Subcutaneous abdominal adipose tissue (tissue), 5 donors: Measurements from ENCODE around the gene APOL4.

Source experiments
- H3K27ac ChIP-seq: one replicate; pipeline ENCODE4 v1.7.0; 2013; ENCODE audit warnings: low read depth, mild to moderate bottlenecking, inconsistent platforms, low read length, moderate library complexity
- H3K27me3 ChIP-seq, 5 donors: one replicate each; pipeline ENCODE4 v1.7.0; 2013; ENCODE audit warnings: low read length in 5 of 5, inconsistent platforms in 1 of 5; ENCODE audit not compliant: control insufficient read depth in 5 of 5, insufficient read depth in 4 of 5
- H3K36me3 ChIP-seq, 5 donors: one replicate each; pipeline ENCODE4 v1.7.0; 2013; ENCODE audit warnings: low read length in 5 of 5; ENCODE audit not compliant: control insufficient read depth in 5 of 5, insufficient read depth in 5 of 5
- H3K4me1 ChIP-seq, 5 donors: one replicate each; pipeline ENCODE4 v1.7.0; 2013; ENCODE audit warnings: low read length in 5 of 5, mild to moderate bottlenecking in 3 of 5, moderate library complexity in 1 of 5; ENCODE audit not compliant: control insufficient read depth in 5 of 5, insufficient read depth in 5 of 5
- H3K4me3 ChIP-seq, 5 donors: one replicate each; pipeline ENCODE4 v1.7.0; 2013; ENCODE audit warnings: low read length in 5 of 5, low read depth in 1 of 5
- H3K9ac ChIP-seq, 5 donors: one replicate each; pipeline ENCODE4 v1.7.0; 2013; ENCODE audit warnings: low read length in 5 of 5, mild to moderate bottlenecking in 4 of 5, moderate library complexity in 3 of 5
- H3K9me3 ChIP-seq, 5 donors: one replicate each; pipeline ENCODE4 v1.7.0; 2013; ENCODE audit warnings: low read length in 5 of 5; ENCODE audit not compliant: control insufficient read depth in 5 of 5
- donor health status: healthy.
- donor health status: healthy.
- donor health status: healthy.
- donor health status: healthy.
- donor health status: healthy.

APOL4 gene

DNA sequence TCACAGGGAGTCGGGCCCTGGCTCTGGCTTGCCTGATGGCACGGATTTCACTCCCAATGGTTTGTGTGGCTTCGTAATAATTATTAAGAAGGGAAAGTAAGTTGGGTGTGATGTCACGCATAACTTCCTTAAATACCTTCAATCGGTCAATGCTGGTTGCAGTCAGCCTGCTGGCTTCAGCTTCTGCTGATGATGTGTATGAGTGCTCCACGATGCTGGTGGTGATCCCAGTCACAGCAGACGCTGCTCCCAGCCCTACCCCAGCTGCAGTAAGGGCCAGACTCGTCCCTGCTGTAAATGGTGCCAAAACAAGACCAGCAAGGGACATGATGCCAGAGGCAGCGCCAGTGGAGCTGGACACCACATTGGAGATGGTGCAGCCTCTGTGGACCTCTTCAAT lies 60.1 kb downstream of the APOL4 start:
- H3K4me3 ChIP-seq, result no peak overlapping the region
- H3K4me1 ChIP-seq, result peaks cover 3 to 26% (median 19%) of the 10 kb centered on the region in 5 donors
- H3K9ac ChIP-seq, result no peak overlapping the region
- H3K36me3 ChIP-seq, result peaks cover 2 to 49% (median 43%) of the 10 kb centered on the region in 5 donors
- H3K27me3 ChIP-seq, result no peaks in the 10 kb centered on the region
- no peak overlapping the region for H3K27ac ChIP-seq
- no peaks in the 10 kb centered on the region for H3K9me3 ChIP-seq
